Trophoblast cell (in vitro differentiated cells and primary cell): Measurements from ENCODE around the gene ZC2HC1B.

Experiments used
- DNase-seq, 2 donors: peaks; one replicate each; pipeline ENCODE4 v3.0.0-alpha.2; 2016
- H2AFZ ChIP-seq: 2 replicates; pipeline ENCODE4 v1.6.1; 2013; ENCODE audit warnings: low read length, moderate library complexity, mild to moderate bottlenecking; ENCODE audit not compliant: insufficient read depth, poor library complexity
- H2AK5ac ChIP-seq: 2 replicates; pipeline ENCODE4 v1.6.1; 2013; ENCODE audit warnings: mild to moderate bottlenecking, low read length
- H2BK120ac ChIP-seq: 2 replicates; pipeline ENCODE4 v1.6.1; 2013; ENCODE audit warnings: low read length, mild to moderate bottlenecking, moderate library complexity; ENCODE audit not compliant: insufficient read depth, poor library complexity
- H2BK12ac ChIP-seq: 2 replicates; pipeline ENCODE4 v1.6.1; 2013; ENCODE audit warnings: mild to moderate bottlenecking, low read length, moderate library complexity
- H2BK5ac ChIP-seq: 2 replicates; pipeline ENCODE4 v1.6.1; 2013; ENCODE audit warnings: low read length, low read depth, moderate library complexity, mild to moderate bottlenecking; ENCODE audit not compliant: poor library complexity
- H3K14ac ChIP-seq: 2 replicates; pipeline ENCODE4 v1.6.1; 2013; ENCODE audit warnings: mild to moderate bottlenecking, low read length
- H3K18ac ChIP-seq: 2 replicates; pipeline ENCODE4 v1.6.1; 2013; ENCODE audit warnings: mild to moderate bottlenecking, low read length
- H3K23ac ChIP-seq: 2 replicates; pipeline ENCODE4 v1.6.1; 2013; ENCODE audit warnings: low read length
- H3K27ac ChIP-seq: 2 replicates; pipeline ENCODE4 v1.5.1; 2013; ENCODE audit warnings: low read depth, mild to moderate bottlenecking, inconsistent platforms, low read length, moderate library complexity
- H3K27me3 ChIP-seq: 2 replicates; pipeline ENCODE4 v1.6.1; 2013; ENCODE audit warnings: inconsistent platforms, mild to moderate bottlenecking, low read length, moderate library complexity; ENCODE audit not compliant: insufficient read depth
- H3K36me3 ChIP-seq, 2 experiments: 1 replicate in 1 of 2; 2 replicates in 1 of 2; pipeline ENCODE4 v1.6.1; 2013; ENCODE audit warnings: low read length in 2 of 2, mild to moderate bottlenecking in 2 of 2, moderate library complexity in 1 of 2; ENCODE audit not compliant: insufficient read depth in 2 of 2, control insufficient read depth in 1 of 2
- H3K4ac ChIP-seq: 2 replicates; pipeline ENCODE4 v1.6.1; 2013; ENCODE audit warnings: low read depth, mild to moderate bottlenecking, low read length, moderate library complexity
- H3K4me1 ChIP-seq, 2 experiments: 1 replicate in 1 of 2; 2 replicates in 1 of 2; pipeline ENCODE4 v1.6.1; 2013; ENCODE audit warnings: low read length in 2 of 2, mild to moderate bottlenecking in 2 of 2, moderate library complexity in 1 of 2; ENCODE audit not compliant: insufficient read depth in 2 of 2, control insufficient read depth in 1 of 2
- H3K4me2 ChIP-seq: 2 replicates; pipeline ENCODE4 v1.6.1; 2013; ENCODE audit warnings: inconsistent platforms, mild to moderate bottlenecking, low read length, moderate library complexity
- H3K4me3 ChIP-seq: 2 replicates; pipeline ENCODE4 v1.5.1; 2013; ENCODE audit warnings: mild to moderate bottlenecking, low read depth, low read length, inconsistent platforms
- H3K79me1 ChIP-seq: one replicate; pipeline ENCODE4 v1.6.1; 2013; ENCODE audit warnings: low read length
- H3K79me2 ChIP-seq: 2 replicates; pipeline ENCODE4 v1.6.1; 2013; ENCODE audit warnings: low read length, mild to moderate bottlenecking; ENCODE audit not compliant: control insufficient read depth, insufficient read depth, poor library complexity
- H3K9ac ChIP-seq: 2 replicates; pipeline ENCODE4 v1.6.1; 2013; ENCODE audit warnings: mild to moderate bottlenecking, low read length
- H3K9me3 ChIP-seq: 2 replicates; pipeline ENCODE4 v1.6.1; 2013; ENCODE audit warnings: low read depth, mild to moderate bottlenecking, control low read depth, inconsistent platforms, low read length; ENCODE audit not compliant: insufficient read depth
- H4K12ac ChIP-seq: 2 replicates; pipeline ENCODE4 v1.6.1; 2013; ENCODE audit warnings: low read depth, mild to moderate bottlenecking, low read length, moderate library complexity
- H4K8ac ChIP-seq: 2 replicates; pipeline ENCODE4 v1.6.1; 2013; ENCODE audit warnings: low read depth, mild to moderate bottlenecking, low read length, moderate library complexity
- H4K91ac ChIP-seq: one replicate; pipeline ENCODE4 v1.6.1; 2013; ENCODE audit warnings: low read depth, mild to moderate bottlenecking, low read length, moderate library complexity
- WGBS: extraction: QIAGEN DNeasy Blood & Tissue Kit; methylation state at CpG from one replicate; pipeline ENCODE4 v1.1.7; 2013; ENCODE audit warnings: missing lambda C conversion rate; ENCODE audit not compliant: insufficient read length, insufficient coverage; ENCODE audit errors: extremely low coverage; 5-methylcytosine and 5-hydroxymethylcytosine counted together

The ZC2HC1B gene

DNA sequence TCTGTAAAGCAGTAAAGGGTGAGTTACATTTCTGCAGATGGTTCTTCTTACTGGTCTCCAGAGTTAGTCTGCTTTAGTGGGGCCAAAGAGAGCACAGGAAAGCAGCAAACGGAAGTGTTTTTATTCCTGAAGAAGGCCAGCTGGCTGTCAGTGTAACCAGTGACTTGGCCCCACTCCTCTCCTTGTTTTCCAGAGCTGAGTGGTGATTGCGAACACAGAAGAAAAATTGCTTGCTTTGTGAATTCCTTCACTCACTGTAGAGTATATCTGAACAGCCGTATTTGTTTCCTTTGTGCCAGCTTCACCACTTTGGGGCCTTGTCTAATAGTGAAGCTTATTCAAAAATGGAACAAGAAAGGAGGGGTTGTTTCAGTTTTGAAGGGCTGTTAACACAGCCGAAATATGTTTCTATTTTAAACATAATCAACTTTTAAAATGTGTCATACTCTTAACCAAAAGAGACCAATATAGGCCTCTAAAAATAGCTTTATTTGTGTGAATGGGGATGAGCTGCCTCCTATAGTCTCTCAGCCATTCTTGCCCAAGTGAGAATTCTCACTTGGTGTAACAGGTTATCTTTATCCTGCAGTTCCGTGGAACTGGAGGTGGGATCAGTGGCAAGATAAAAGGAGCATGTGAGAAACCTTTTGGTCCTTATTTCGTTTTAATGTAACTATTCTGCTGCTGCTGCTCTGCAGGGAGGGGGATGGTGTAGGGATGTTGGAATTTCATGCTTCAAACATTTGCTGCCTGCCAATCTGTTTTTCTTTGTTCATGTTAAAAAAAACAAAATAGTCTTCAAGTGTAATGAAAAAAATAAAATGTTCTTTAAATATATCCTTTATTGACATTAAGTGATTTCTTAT lies 37.8 kb downstream of the ZC2HC1B start:
- no peak overlapping the region for H4K12ac ChIP-seq
- DNase-seq: no peak
- H2BK120ac ChIP-seq: no peak overlapping the region
- H2BK5ac ChIP-seq: no peak overlapping the region
- H3K4ac ChIP-seq: no peak overlapping the region
- no CpG with 5 or more reads among the region's 6 CpGs for WGBS
- H3K36me3 ChIP-seq: no peaks in the 10 kb centered on the region
- H4K8ac ChIP-seq: no peak overlapping the region
- H4K91ac ChIP-seq: no peak overlapping the region
- H3K27ac ChIP-seq: no peak overlapping the region
- H2BK12ac ChIP-seq: no peak overlapping the region
- no peak overlapping the region for H3K4me3 ChIP-seq
- H3K9ac ChIP-seq: no peak overlapping the region
- H2AK5ac ChIP-seq: no peak overlapping the region
- no peaks in the 10 kb centered on the region for H3K27me3 ChIP-seq
- no peak overlapping the region for H3K14ac ChIP-seq
- no peak overlapping the region for H3K23ac ChIP-seq
- no peaks in the 10 kb centered on the region for H3K9me3 ChIP-seq
- H3K79me2 ChIP-seq: no peaks in the 10 kb centered on the region
- H3K18ac ChIP-seq: no peak overlapping the region
- no peak overlapping the region for H2AFZ ChIP-seq
- H3K79me1 ChIP-seq: no peaks in the 10 kb centered on the region
- no peak overlapping the region for H3K4me2 ChIP-seq
- no peaks in the 10 kb centered on the region for H3K4me1 ChIP-seq

- no peak overlapping the region for H4K12ac ChIP-seq
- H3K9me3 ChIP-seq: no peaks in the 10 kb centered on the region
- no peak overlapping the region for H3K4ac ChIP-seq
- no peak overlapping the region for H2BK5ac ChIP-seq
- H2AK5ac ChIP-seq: no peak overlapping the region
- no peak for DNase-seq
- H3K18ac ChIP-seq: no peak overlapping the region
- no peaks in the 10 kb centered on the region for H3K79me2 ChIP-seq
- H3K23ac ChIP-seq: no peak overlapping the region
- no peak overlapping the region for H2AFZ ChIP-seq
- no peaks in the 10 kb centered on the region for H3K27me3 ChIP-seq
- no peak overlapping the region for H3K9ac ChIP-seq
- H2BK12ac ChIP-seq: no peak overlapping the region
- H3K36me3 ChIP-seq: no peaks in the 10 kb centered on the region
- H4K91ac ChIP-seq: no peak overlapping the region
- H3K4me1 ChIP-seq: no peaks in the 10 kb centered on the region
- no peak overlapping the region for H3K14ac ChIP-seq
- H3K4me3 ChIP-seq: no peak overlapping the region
- H4K8ac ChIP-seq: no peak overlapping the region
- no peak overlapping the region for H3K4me2 ChIP-seq
- H3K27ac ChIP-seq: no peak overlapping the region
- WGBS: no CpG with 5 or more reads among the region's 2 CpGs
- no peaks in the 10 kb centered on the region for H3K79me1 ChIP-seq
- H2BK120ac ChIP-seq: no peak overlapping the region
Measured at GRCh38 chr6:143902827-143903226, 38.6 kb downstream of the ZC2HC1B start.

GRCh38 chr6:143911028-143911427 lies 46.8 kb downstream of the ZC2HC1B start:
- no peak overlapping the region for H2AK5ac ChIP-seq
- no peaks in the 10 kb centered on the region for H3K79me1 ChIP-seq
- DNase-seq: no peak
- no peaks in the 10 kb centered on the region for H3K79me2 ChIP-seq
- no peak overlapping the region for H3K14ac ChIP-seq
- H4K91ac ChIP-seq: no peak overlapping the region
- H3K9me3 ChIP-seq: peaks cover 2% of the 10 kb centered on the region
- no peak overlapping the region for H3K9ac ChIP-seq
- H3K23ac ChIP-seq: no peak overlapping the region
- no peak overlapping the region for H2AFZ ChIP-seq
- H3K27me3 ChIP-seq: no peaks in the 10 kb centered on the region
- no peak overlapping the region for H3K4ac ChIP-seq
- H3K36me3 ChIP-seq: no peaks in the 10 kb centered on the region
- no peak overlapping the region for H3K4me3 ChIP-seq
- no peaks in the 10 kb centered on the region for H3K4me1 ChIP-seq
- H3K18ac ChIP-seq: no peak overlapping the region
- no peak overlapping the region for H4K12ac ChIP-seq
- no CpG with 5 or more reads among the region's 1 CpG for WGBS
- no peak overlapping the region for H3K4me2 ChIP-seq
- H2BK12ac ChIP-seq: no peak overlapping the region
- no peak overlapping the region for H2BK120ac ChIP-seq
- no peak overlapping the region for H4K8ac ChIP-seq
- H2BK5ac ChIP-seq: no peak overlapping the region
- no peak overlapping the region for H3K27ac ChIP-seq

GRCh38 chr6:143912671-143913070 lies 48.4 kb downstream of the ZC2HC1B start:
- H3K9ac ChIP-seq: no peak overlapping the region
- no peaks in the 10 kb centered on the region for H3K27me3 ChIP-seq
- H3K79me2 ChIP-seq: no peaks in the 10 kb centered on the region
- H4K91ac ChIP-seq: no peak overlapping the region
- no peak overlapping the region for H2BK12ac ChIP-seq
- H3K18ac ChIP-seq: no peak overlapping the region
- peaks cover 2% of the 10 kb centered on the region for H3K9me3 ChIP-seq
- H3K4ac ChIP-seq: no peak overlapping the region
- no peak overlapping the region for H2BK120ac ChIP-seq
- no peaks in the 10 kb centered on the region for H3K79me1 ChIP-seq
- H2AFZ ChIP-seq: no peak overlapping the region
- H2BK5ac ChIP-seq: no peak overlapping the region
- DNase-seq: no peak
- H3K36me3 ChIP-seq: no peaks in the 10 kb centered on the region
- no peak overlapping the region for H4K8ac ChIP-seq
- H4K12ac ChIP-seq: no peak overlapping the region
- no peak overlapping the region for H3K4me2 ChIP-seq
- H3K27ac ChIP-seq: no peak overlapping the region
- no peak overlapping the region for H3K4me3 ChIP-seq
- no peak overlapping the region for H3K23ac ChIP-seq
- H3K4me1 ChIP-seq: no peaks in the 10 kb centered on the region
- no peak overlapping the region for H3K14ac ChIP-seq
- no peak overlapping the region for H2AK5ac ChIP-seq
- no CpG with 5 or more reads among the region's 1 CpG for WGBS
